ENCODE results near the gene S100A5. TPM values are rescaled to one million over a fixed set of nuclear protein-coding genes. Genes with fewer than 3 reads are reported as not detected.

The S100A5 gene
- total RNA-seq, 6 experiments from 2014 or later: not detected

- no peaks in the 10 kb centered on the region for H3K9me3 ChIP-seq
- TF ChIP-seq CTCF (IDR thresholded peaks at IDR 0.05): no peak
- TF ChIP-seq POLR2A (IDR thresholded peaks at IDR 0.05): no peak
- H3K27ac ChIP-seq: no peak overlapping the region
- H3K27me3 ChIP-seq: no peaks in the 10 kb centered on the region
- H3K4me3 ChIP-seq: no peak overlapping the region
- intact Hi-C loops (cut with DNase I): loop anchor here in 1 of 2 donors (10.0 kb wide), 1 partner anchor 46 kb away; no protein-coding TSS in a partner anchor
- ATAC-seq (no peak), DNase-seq (no peak)
- no peaks in the 10 kb centered on the region for H3K4me1 ChIP-seq
- 77% methylated on average over 10 of the region's 10 CpGs for WGBS (ENCODE audit: insufficient coverage, low coverage, low lambda C conversion rate, missing lambda C conversion rate)
- H3K36me3 ChIP-seq: no peaks in the 10 kb centered on the region
These were observed 20.2 kb upstream of the S100A5 start for GRCh38 chr1:153560771-153561465.

- no peak for ATAC-seq
- intact Hi-C loops (cut with DNase I): loop anchor here in 1 of 2 donors (10.0 kb wide), 1 partner anchor 45 kb away; no protein-coding TSS in a partner anchor
- H3K27me3 ChIP-seq: no peaks in the 10 kb centered on the region
- no peak overlapping the region for H3K4me3 ChIP-seq
- no peaks in the 10 kb centered on the region for H3K4me1 ChIP-seq
- no peak overlapping the region for H3K27ac ChIP-seq
- no peaks in the 10 kb centered on the region for H3K36me3 ChIP-seq
- DNase-seq: no peak
- WGBS (ENCODE audit: insufficient coverage, low coverage, low lambda C conversion rate, missing lambda C conversion rate): no CpG with 5 or more reads among the region's 2 CpGs
- TF ChIP-seq CTCF (IDR thresholded peaks at IDR 0.05) (no peak), POLR2A (IDR thresholded peaks at IDR 0.05) (no peak)
- no peaks in the 10 kb centered on the region for H3K9me3 ChIP-seq
These were observed 19.5 kb upstream of the S100A5 start for GRCh38 chr1:153560241-153560640.

DNA sequence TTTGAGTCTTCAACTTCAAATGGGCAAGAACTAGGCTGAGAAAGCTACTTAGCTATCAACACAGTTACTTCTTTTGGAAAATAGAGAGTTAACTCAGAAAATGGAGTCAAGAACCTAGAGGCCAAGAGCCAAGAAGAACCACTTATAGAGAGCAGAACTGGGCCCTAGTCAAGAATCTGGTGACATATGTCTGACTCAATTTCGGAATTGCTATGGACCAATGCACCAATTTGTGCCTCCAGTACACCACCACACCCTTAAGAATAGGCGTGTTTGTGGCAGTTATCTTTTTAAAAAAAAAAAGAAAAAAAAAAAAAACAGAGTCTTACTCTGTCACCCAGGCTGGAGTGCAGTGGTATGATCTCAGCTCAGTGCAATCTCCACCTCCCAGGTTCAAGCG lies 17.1 kb upstream of the S100A5 start:
- no peak for ATAC-seq
- no peaks in the 10 kb centered on the region for H3K27me3 ChIP-seq
- H3K36me3 ChIP-seq: no peaks in the 10 kb centered on the region
- H3K4me3 ChIP-seq: no peak overlapping the region
- intact Hi-C loops (cut with DNase I): no loop called here
- no peaks in the 10 kb centered on the region for H3K9me3 ChIP-seq
- WGBS (ENCODE audit: insufficient coverage, low coverage, low lambda C conversion rate, missing lambda C conversion rate): 100% methylated on average over 2 of the region's 3 CpGs
- no peaks in the 10 kb centered on the region for H3K4me1 ChIP-seq
- H3K27ac ChIP-seq: no peak overlapping the region
- DNase-seq: no peak
- TF ChIP-seq POLR2A (IDR thresholded peaks at IDR 0.05) (no peak), CTCF (IDR thresholded peaks at IDR 0.05) (no peak)

- WGBS (ENCODE audit: insufficient coverage, low coverage, low lambda C conversion rate, missing lambda C conversion rate): 83% methylated on average over 1 of the region's 1 CpG
- ATAC-seq: no peak
These were observed 15.6 kb upstream of the S100A5 start for GRCh38 chr1:153556348-153556747.

More at GRCh38 chr1:153556348-153556747, 15.6 kb upstream of the S100A5 start:
- H3K9me3 ChIP-seq: no peaks in the 10 kb centered on the region
- no peaks in the 10 kb centered on the region for H3K4me1 ChIP-seq
- intact Hi-C loops (cut with DNase I): no loop called here
- no peaks in the 10 kb centered on the region for H3K36me3 ChIP-seq
- H3K27me3 ChIP-seq: no peaks in the 10 kb centered on the region
- no peak for TF ChIP-seq CTCF (IDR thresholded peaks at IDR 0.05)
- TF ChIP-seq POLR2A (IDR thresholded peaks at IDR 0.05): no peak
- no peak for DNase-seq
- no peak overlapping the region for H3K4me3 ChIP-seq
- no peak overlapping the region for H3K27ac ChIP-seq
